ENCODE data around the gene NMRK2.
"Not testable (repeated sequence)": the region's sequence is repeated elsewhere in the genome, so short reads cannot be mapped to it uniquely, and the experiment has no call there.

Gene NMRK2

GRCh38 chr19:3936506-3937442 lies 3.9 kb downstream of the NMRK2 start:
- in situ Hi-C loops (cut with MboI; ENCODE audit: low sequenced_read_pairs): no loop called here

- in situ Hi-C loops (cut with MboI; ENCODE audit: low sequenced_read_pairs): not testable (repeated sequence)
These were observed 5.6 kb downstream of the NMRK2 start for GRCh38 chr19:3938300-3938950.

- in situ Hi-C loops (cut with MboI; ENCODE audit: low sequenced_read_pairs): no loop called here
These were observed 10.0 kb downstream of the NMRK2 start for GRCh38 chr19:3942790-3943409.

- in situ Hi-C loops (cut with MboI; ENCODE audit: low sequenced_read_pairs): no loop called here
These were observed 11.3 kb downstream of the NMRK2 start for GRCh38 chr19:3944018-3944721.

GRCh38 chr19:3945838-3946237 lies 13.0 kb downstream of the NMRK2 start:
- in situ Hi-C loops (cut with MboI; ENCODE audit: low sequenced_read_pairs): no loop called here

- in situ Hi-C loops (cut with MboI; ENCODE audit: low sequenced_read_pairs): not testable (repeated sequence)
These were observed 14.6 kb downstream of the NMRK2 start for GRCh38 chr19:3947316-3947933.

- in situ Hi-C loops (cut with MboI; ENCODE audit: low sequenced_read_pairs): no loop called here
These were observed 16.4 kb downstream of the NMRK2 start for GRCh38 chr19:3949294-3949693.

GRCh38 chr19:3949997-3950859 lies 17.4 kb downstream of the NMRK2 start:
- in situ Hi-C loops (cut with MboI; ENCODE audit: low sequenced_read_pairs): no loop called here

GRCh38 chr19:3950871-3951861 lies 18.3 kb downstream of the NMRK2 start:
- in situ Hi-C loops (cut with MboI; ENCODE audit: low sequenced_read_pairs): no loop called here

- in situ Hi-C loops (cut with MboI; ENCODE audit: low sequenced_read_pairs): not testable (repeated sequence)
These were observed 19.9 kb downstream of the NMRK2 start for GRCh38 chr19:3952755-3953276.

- in situ Hi-C loops (cut with MboI; ENCODE audit: low sequenced_read_pairs): no loop called here
These were observed 21.2 kb downstream of the NMRK2 start for GRCh38 chr19:3954107-3954506.

GRCh38 chr19:3955276-3955675 lies 22.4 kb downstream of the NMRK2 start:
- in situ Hi-C loops (cut with MboI; ENCODE audit: low sequenced_read_pairs): not testable (repeated sequence)

- in situ Hi-C loops (cut with MboI; ENCODE audit: low sequenced_read_pairs): no loop called here
These were observed 22.8 kb downstream of the NMRK2 start for GRCh38 chr19:3955688-3956087.

- in situ Hi-C loops (cut with MboI; ENCODE audit: low sequenced_read_pairs): no loop called here
These were observed 26.2 kb downstream of the NMRK2 start for GRCh38 chr19:3958836-3959765.

GRCh38 chr19:3959766-3960131 lies 26.9 kb downstream of the NMRK2 start:
- in situ Hi-C loops (cut with MboI; ENCODE audit: low sequenced_read_pairs): no loop called here

GRCh38 chr19:3961007-3961406 lies 28.1 kb downstream of the NMRK2 start:
- in situ Hi-C loops (cut with MboI; ENCODE audit: low sequenced_read_pairs): no loop called here

All from hTERT RPE-1 (cell line).